ENCODE data around the gene SMARCA2.
A peak's percentile ranks its signal among the peaks of the same experiment; 100 is the strongest.

The SMARCA2 gene

GRCh38 chr9:2215921-2216441 lies 200.8 kb downstream of the SMARCA2 start:
- DNase-seq (ENCODE audit: low read depth): peak; percentile 40

- DNase-seq (ENCODE audit: low read depth): peak; percentile 90
Measured at GRCh38 chr9:2216591-2216990, 201.4 kb downstream of the SMARCA2 start.

GRCh38 chr9:2217540-2217939 lies 202.4 kb downstream of the SMARCA2 start:
- no peak for DNase-seq (ENCODE audit: low read depth)

- no peak for DNase-seq (ENCODE audit: low read depth)
Measured at GRCh38 chr9:2220036-2220435, 204.9 kb downstream of the SMARCA2 start.

GRCh38 chr9:2227144-2227867 lies 212.2 kb downstream of the SMARCA2 start:
- peak; percentile 98 for DNase-seq (ENCODE audit: low read depth)

GRCh38 chr9:2228132-2228531 lies 213.0 kb downstream of the SMARCA2 start:
- DNase-seq (ENCODE audit: low read depth): peak; percentile 27

GRCh38 chr9:2228641-2229040 lies 213.5 kb downstream of the SMARCA2 start:
- DNase-seq (ENCODE audit: low read depth): no peak

GRCh38 chr9:2229109-2229721 lies 214.1 kb downstream of the SMARCA2 start:
- DNase-seq (ENCODE audit: low read depth): no peak

GRCh38 chr9:2230362-2230761 lies 215.2 kb downstream of the SMARCA2 start:
- no peak for DNase-seq (ENCODE audit: low read depth)

- DNase-seq (ENCODE audit: low read depth): no peak
Measured at GRCh38 chr9:2231101-2231500, 216.0 kb downstream of the SMARCA2 start.

GRCh38 chr9:2231829-2232228 lies 216.7 kb downstream of the SMARCA2 start:
- peak; percentile 67 for DNase-seq (ENCODE audit: low read depth)

GRCh38 chr9:2233274-2233673 lies 218.1 kb downstream of the SMARCA2 start:
- DNase-seq (ENCODE audit: low read depth): no peak

- peak; percentile 74 for DNase-seq (ENCODE audit: low read depth)
Measured at GRCh38 chr9:2234371-2234893, 219.3 kb downstream of the SMARCA2 start.

GRCh38 chr9:2235623-2236022 lies 220.5 kb downstream of the SMARCA2 start:
- DNase-seq (ENCODE audit: low read depth): no peak

GRCh38 chr9:2236850-2237249 lies 221.7 kb downstream of the SMARCA2 start:
- DNase-seq (ENCODE audit: low read depth): no peak

- DNase-seq (ENCODE audit: low read depth): peak; percentile 92
Measured at GRCh38 chr9:2241461-2241835, 226.3 kb downstream of the SMARCA2 start.

- DNase-seq (ENCODE audit: low read depth): peak; percentile 92
Measured at GRCh38 chr9:2241836-2242741, 226.9 kb downstream of the SMARCA2 start.

GRCh38 chr9:2242831-2243330 lies 227.7 kb downstream of the SMARCA2 start:
- peak; percentile 89 for DNase-seq (ENCODE audit: low read depth)
